WI38 (cell line): ENCODE measurements around the gene METTL18.
A peak's percentile ranks its signal among the peaks of the same experiment; 100 is the strongest.

Experiments
- H3K4me3 ChIP-seq: 2 replicates; pipeline ENCODE4 v1.5.1; 2011; ENCODE audit warnings: low read depth, mild to moderate bottlenecking, control low read depth, low read length
- CTCF ChIP-seq: IDR thresholded peaks from 2 replicates; pipeline ENCODE4 v1.5.1; 2012; ENCODE audit warnings: low read depth, mild to moderate bottlenecking, control low read depth, low read length

METTL18 gene

GRCh38 chr1:169804941-169805340, 10.2 kb upstream of the METTL18 start:
- H3K4me3 ChIP-seq: no peak overlapping the region
- no peak for TF ChIP-seq CTCF

GRCh38 chr1:169802888-169803287, 8.2 kb upstream of the METTL18 start:
- no peak overlapping the region for H3K4me3 ChIP-seq
- no peak for TF ChIP-seq CTCF

- no peak for TF ChIP-seq CTCF
- no peak overlapping the region for H3K4me3 ChIP-seq
These were observed 2.6 kb upstream of the METTL18 start for GRCh38 chr1:169797281-169797680.

- no peak overlapping the region for H3K4me3 ChIP-seq
- TF ChIP-seq CTCF: no peak
These were observed 1.6 kb upstream of the METTL18 start for GRCh38 chr1:169796274-169796810.

GRCh38 chr1:169795687-169796086, 980 bp upstream of the METTL18 start:
- peak overlapping the region; percentile 90 for H3K4me3 ChIP-seq
- no peak for TF ChIP-seq CTCF

- peak overlapping the region; percentile 90 for H3K4me3 ChIP-seq
- TF ChIP-seq CTCF: no peak
These were observed 977 bp downstream of the METTL18 start for GRCh38 chr1:169793730-169794129.

GRCh38 chr1:169788402-169788801, 6.3 kb downstream of the METTL18 start:
- H3K4me3 ChIP-seq: no peak overlapping the region
- TF ChIP-seq CTCF: no peak
